Measurements from ENCODE around the gene UNC93B1. TPM values are rescaled to one million over a fixed set of nuclear protein-coding genes. Genes with fewer than 3 reads are reported as not detected.
"Not testable (repeated sequence)": the region's sequence is repeated elsewhere in the genome, so short reads cannot be mapped to it uniquely, and the experiment has no call there.

Gene UNC93B1
- total RNA-seq, 1 donor from 2014 or later, result 121 TPM

DNA sequence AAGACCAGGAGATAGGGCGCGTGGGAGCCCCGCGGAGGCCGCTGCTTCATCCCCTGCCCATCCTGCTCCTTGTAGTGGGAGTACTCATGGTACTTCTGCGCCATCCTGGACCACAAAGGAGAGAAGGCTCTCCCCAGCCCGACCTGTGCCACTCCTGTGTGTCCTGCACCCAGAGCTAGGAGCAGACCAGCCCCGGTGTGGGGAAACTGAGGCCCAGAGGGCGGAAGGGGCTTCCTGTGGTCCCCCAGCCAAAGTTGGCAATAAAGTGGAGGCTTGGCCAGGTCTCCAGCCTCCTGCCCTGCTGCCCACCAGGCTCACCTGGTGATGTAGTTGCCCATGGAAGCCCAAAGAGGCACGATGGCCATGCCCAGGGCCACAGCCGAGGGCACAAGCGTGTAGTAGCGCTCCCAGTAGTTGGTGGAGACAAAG lies 4.7 kb downstream of the UNC93B1 start:
- intact Hi-C loops (cut with DNase I), result no loop called here
- ATAC-seq (no peak), DNase-seq (peak; percentile 41)
- no peak overlapping the region for H3K4me3 ChIP-seq
- H3K36me3 ChIP-seq, result peaks cover 6% of the 10 kb centered on the region
- no peaks in the 10 kb centered on the region for H3K27me3 ChIP-seq (ENCODE audit: low read depth)
- no peaks in the 10 kb centered on the region for H3K9me3 ChIP-seq
- peaks cover 29% of the 10 kb centered on the region for H3K4me1 ChIP-seq
- no peak overlapping the region for H3K27ac ChIP-seq
- TF ChIP-seq, protein P1, sequence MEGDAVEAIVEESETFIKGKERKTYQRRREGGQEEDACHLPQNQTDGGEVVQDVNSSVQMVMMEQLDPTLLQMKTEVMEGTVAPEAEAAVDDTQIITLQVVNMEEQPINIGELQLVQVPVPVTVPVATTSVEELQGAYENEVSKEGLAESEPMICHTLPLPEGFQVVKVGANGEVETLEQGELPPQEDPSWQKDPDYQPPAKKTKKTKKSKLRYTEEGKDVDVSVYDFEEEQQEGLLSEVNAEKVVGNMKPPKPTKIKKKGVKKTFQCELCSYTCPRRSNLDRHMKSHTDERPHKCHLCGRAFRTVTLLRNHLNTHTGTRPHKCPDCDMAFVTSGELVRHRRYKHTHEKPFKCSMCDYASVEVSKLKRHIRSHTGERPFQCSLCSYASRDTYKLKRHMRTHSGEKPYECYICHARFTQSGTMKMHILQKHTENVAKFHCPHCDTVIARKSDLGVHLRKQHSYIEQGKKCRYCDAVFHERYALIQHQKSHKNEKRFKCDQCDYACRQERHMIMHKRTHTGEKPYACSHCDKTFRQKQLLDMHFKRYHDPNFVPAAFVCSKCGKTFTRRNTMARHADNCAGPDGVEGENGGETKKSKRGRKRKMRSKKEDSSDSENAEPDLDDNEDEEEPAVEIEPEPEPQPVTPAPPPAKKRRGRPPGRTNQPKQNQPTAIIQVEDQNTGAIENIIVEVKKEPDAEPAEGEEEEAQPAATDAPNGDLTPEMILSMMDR (IDR thresholded peaks at IDR 0.05), result no peak

GRCh38 chr11:67998150-67999045 lies 5.5 kb downstream of the UNC93B1 start:
- no peak overlapping the region for H3K27ac ChIP-seq
- ATAC-seq, result no peak
- H3K36me3 ChIP-seq, result peaks cover 6% of the 10 kb centered on the region
- no peak overlapping the region for H3K4me3 ChIP-seq
- H3K9me3 ChIP-seq, result no peaks in the 10 kb centered on the region
- H3K4me1 ChIP-seq, result peaks cover 28% of the 10 kb centered on the region
- peak; percentile 41 for DNase-seq
- intact Hi-C loops (cut with DNase I), result no loop called here
- H3K27me3 ChIP-seq (ENCODE audit: low read depth), result no peaks in the 10 kb centered on the region
- TF ChIP-seq, protein P1 (IDR thresholded peaks at IDR 0.05), result no peak

DNA sequence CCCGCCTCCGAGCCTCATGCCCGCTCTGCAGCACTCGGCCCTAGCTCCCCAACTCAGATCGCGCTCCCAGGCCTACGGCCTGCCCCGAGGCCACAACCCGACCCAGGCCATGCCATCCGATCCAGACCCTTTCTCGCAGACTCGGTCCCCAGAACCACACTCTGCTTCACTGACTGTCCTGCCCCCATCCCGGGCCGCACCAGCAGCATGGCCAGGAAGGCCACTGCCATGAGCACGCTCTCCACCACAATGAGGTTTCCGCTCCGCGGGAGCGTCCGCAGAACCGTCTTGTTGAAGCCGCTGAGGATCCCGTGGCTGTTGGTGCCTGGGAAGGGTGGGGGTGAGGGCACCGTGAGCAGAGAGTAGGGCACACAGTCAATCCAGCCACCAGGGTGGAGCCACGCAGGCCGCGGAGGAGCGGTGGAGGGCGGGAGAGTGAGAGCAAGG lies 6.4 kb downstream of the UNC93B1 start:
- peak; percentile 1 to 6 for ATAC-seq

GRCh38 chr11:67996622-67997474 lies 7.0 kb downstream of the UNC93B1 start:
- H3K36me3 ChIP-seq, result peaks cover 6% of the 10 kb centered on the region
- intact Hi-C loops (cut with DNase I), result no loop called here
- H3K4me1 ChIP-seq, result peaks cover 16% of the 10 kb centered on the region
- H3K27me3 ChIP-seq (ENCODE audit: low read depth), result no peaks in the 10 kb centered on the region
- DNase-seq, result peak; percentile 87
- no peaks in the 10 kb centered on the region for H3K9me3 ChIP-seq
- H3K27ac ChIP-seq, result no peak overlapping the region
- TF ChIP-seq, protein P1 (IDR thresholded peaks at IDR 0.05), result no peak
- no peak overlapping the region for H3K4me3 ChIP-seq
- ATAC-seq, result peak; percentile 96 to 97

More for the DNA sequence above, 6.4 kb downstream of the UNC93B1 start:
- no peaks in the 10 kb centered on the region for H3K27me3 ChIP-seq (ENCODE audit: low read depth)
- intact Hi-C loops (cut with DNase I), result no loop called here
- DNase-seq, result no peak
- TF ChIP-seq, protein P1 (IDR thresholded peaks at IDR 0.05), result no peak
- H3K9me3 ChIP-seq, result no peaks in the 10 kb centered on the region
- H3K36me3 ChIP-seq, result peaks cover 6% of the 10 kb centered on the region
- peaks cover 21% of the 10 kb centered on the region for H3K4me1 ChIP-seq
- H3K27ac ChIP-seq, result no peak overlapping the region
- H3K4me3 ChIP-seq, result no peak overlapping the region

- H3K4me3 ChIP-seq, result no peak overlapping the region
- DNase-seq, result no peak
- TF ChIP-seq, protein P1 (IDR thresholded peaks at IDR 0.05), result no peak
- H3K36me3 ChIP-seq, result peaks cover 6% of the 10 kb centered on the region
- ATAC-seq, result no peak
- H3K27me3 ChIP-seq (ENCODE audit: low read depth), result no peaks in the 10 kb centered on the region
- intact Hi-C loops (cut with DNase I), result no loop called here
- H3K4me1 ChIP-seq, result peaks cover 16% of the 10 kb centered on the region
- no peaks in the 10 kb centered on the region for H3K9me3 ChIP-seq
- no peak overlapping the region for H3K27ac ChIP-seq
Observed at GRCh38 chr11:67996051-67996450, 7.8 kb downstream of the UNC93B1 start.

- H3K27me3 ChIP-seq (ENCODE audit: low read depth); ATAC-seq; intact Hi-C loops (cut with DNase I); DNase-seq; H3K9me3 ChIP-seq; H3K27ac ChIP-seq; H3K4me3 ChIP-seq; H3K36me3 ChIP-seq: not testable (repeated sequence)
- H3K4me1 ChIP-seq, result peaks cover 16% of the 10 kb centered on the region
Observed at GRCh38 chr11:67995579-67995978, 8.3 kb downstream of the UNC93B1 start.

DNA sequence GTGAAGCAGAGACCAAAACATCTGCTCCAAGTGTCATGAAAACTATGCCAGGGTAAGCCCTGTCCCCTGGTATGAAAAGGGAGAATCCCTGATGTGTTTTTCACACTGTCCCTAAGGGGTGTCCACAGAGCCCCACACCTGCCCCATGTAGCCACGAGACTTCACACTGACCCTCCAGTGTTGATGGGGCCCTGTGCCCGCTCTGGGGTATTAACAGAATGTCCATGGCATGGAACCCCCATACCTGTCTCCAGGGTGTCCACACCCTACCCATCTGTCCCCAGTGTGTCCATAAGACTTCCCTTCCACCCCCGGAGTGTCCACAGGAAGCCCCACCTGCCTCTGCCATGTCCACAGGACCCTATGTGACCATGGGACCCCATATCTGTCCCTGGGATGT lies 8.8 kb downstream of the UNC93B1 start:
- ATAC-seq; H3K36me3 ChIP-seq; H3K4me3 ChIP-seq; H3K9me3 ChIP-seq; intact Hi-C loops (cut with DNase I); H3K27me3 ChIP-seq (ENCODE audit: low read depth); DNase-seq; H3K27ac ChIP-seq: not testable (repeated sequence)
- peaks cover 16% of the 10 kb centered on the region for H3K4me1 ChIP-seq

- H3K9me3 ChIP-seq; H3K4me3 ChIP-seq; H3K27ac ChIP-seq; H3K36me3 ChIP-seq; intact Hi-C loops (cut with DNase I); ATAC-seq; H3K27me3 ChIP-seq (ENCODE audit: low read depth); DNase-seq: not testable (repeated sequence)
- H3K4me1 ChIP-seq, result peaks cover 16% of the 10 kb centered on the region
Observed at GRCh38 chr11:67994387-67994786, 9.5 kb downstream of the UNC93B1 start.
